ENCODE measurements around the gene NPNT.

GRCh38 chr4:105989485-105990242 lies 94.4 kb downstream of the NPNT start:
- no peak for TF ChIP-seq SP1 (IDR thresholded peaks at IDR 0.05)
- no peak for TF ChIP-seq HDGF (IDR thresholded peaks at IDR 0.05; ENCODE audit: borderline replicate concordance)
- no peak for TF ChIP-seq ARNT (IDR thresholded peaks at IDR 0.05)
- TF ChIP-seq, protein P1, sequence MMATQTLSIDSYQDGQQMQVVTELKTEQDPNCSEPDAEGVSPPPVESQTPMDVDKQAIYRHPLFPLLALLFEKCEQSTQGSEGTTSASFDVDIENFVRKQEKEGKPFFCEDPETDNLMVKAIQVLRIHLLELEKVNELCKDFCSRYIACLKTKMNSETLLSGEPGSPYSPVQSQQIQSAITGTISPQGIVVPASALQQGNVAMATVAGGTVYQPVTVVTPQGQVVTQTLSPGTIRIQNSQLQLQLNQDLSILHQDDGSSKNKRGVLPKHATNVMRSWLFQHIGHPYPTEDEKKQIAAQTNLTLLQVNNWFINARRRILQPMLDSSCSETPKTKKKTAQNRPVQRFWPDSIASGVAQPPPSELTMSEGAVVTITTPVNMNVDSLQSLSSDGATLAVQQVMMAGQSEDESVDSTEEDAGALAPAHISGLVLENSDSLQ (IDR thresholded peaks at IDR 0.05): no peak
- TF ChIP-seq FOXM1 (IDR thresholded peaks at IDR 0.05; ENCODE audit: borderline replicate concordance): no peak
- no peak for TF ChIP-seq SUZ12 (IDR thresholded peaks at IDR 0.05)
- TF ChIP-seq ELF4 (IDR thresholded peaks at IDR 0.05): no peak
- no peak for TF ChIP-seq L3MBTL2 (conservative IDR thresholded peaks at IDR 0.05)
- TF ChIP-seq BHLHE40 (IDR thresholded peaks at IDR 0.05; ENCODE audit: borderline replicate concordance): no peak
- TF ChIP-seq FOXK2 (IDR thresholded peaks at IDR 0.05): no peak
